GM12878 (cell line): ENCODE results near the gene SLC2A5. TPM values are rescaled to one million over a fixed set of nuclear protein-coding genes. Genes with fewer than 3 reads are reported as not detected.

ENCODE experiments used
- CBX5 ChIP-seq: sonication (generic); IDR thresholded peaks from 2 replicates; pipeline ENCODE4 v1.6.1; 2016; ENCODE audit warnings: low read depth, moderate library complexity, mild to moderate bottlenecking, inconsistent platforms
- CREB1 ChIP-seq: IDR thresholded peaks from 2 replicates; pipeline ENCODE4 v1.6.1; 2012; ENCODE audit warnings: low read depth, mild to moderate bottlenecking, inconsistent platforms
- CTCF ChIP-seq, 3 experiments: IDR thresholded peaks in 2 of 3; conservative IDR thresholded peaks in 1 of 3; 2 replicates each; pipeline ENCODE4 v1.5.1; 2011; ENCODE audit warnings: low read depth in 3 of 3, low read length in 3 of 3, mild to moderate bottlenecking in 3 of 3, control low read depth in 2 of 3, moderate library complexity in 2 of 3, inconsistent platforms in 1 of 3, mixed read lengths in 1 of 3; ENCODE audit not compliant: control insufficient read depth in 2 of 3, insufficient read depth in 1 of 3; ENCODE audit errors: extremely low read depth in 1 of 3
- E2F4 ChIP-seq: IDR thresholded peaks from 2 replicates; pipeline ENCODE4 v1.6.1; 2012; ENCODE audit warnings: low read depth, low read length, improper control_type of control experiment
- ETV6 ChIP-seq, 2 experiments: fragments of 450-650 bp in 1 of 2; IDR thresholded peaks in 1 of 2; conservative IDR thresholded peaks in 1 of 2; 2 replicates each; pipeline ENCODE4 v1.6.1; 2014; ENCODE audit warnings: antibody characterized with exemption in 1 of 2, borderline replicate concordance in 1 of 2, low read depth in 1 of 2, mild to moderate bottlenecking in 1 of 2, moderate library complexity in 1 of 2
- FOXM1 ChIP-seq: IDR thresholded peaks from 2 replicates; pipeline ENCODE4 v1.6.1; 2012; ENCODE audit warnings: low read depth, mild to moderate bottlenecking, inconsistent platforms, low read length, moderate library complexity
- GATAD2B ChIP-seq: fragments of 450-650 bp; conservative IDR thresholded peaks from 2 replicates; pipeline ENCODE4 v1.6.1; 2017; ENCODE audit warnings: low read depth, mild to moderate bottlenecking, moderate library complexity
- JUND ChIP-seq: IDR thresholded peaks from 2 replicates; pipeline ENCODE4 v1.6.1; 2012; ENCODE audit warnings: low read depth, mild to moderate bottlenecking, low read length, improper control_type of control experiment, moderate library complexity
- MTA3 ChIP-seq: IDR thresholded peaks from 2 replicates; pipeline ENCODE4 v1.6.1; 2012; ENCODE audit warnings: low read length, inconsistent platforms, borderline replicate concordance
- NFIC ChIP-seq: IDR thresholded peaks from 2 replicates; pipeline ENCODE4 v1.6.1; 2012; ENCODE audit warnings: low read depth, mild to moderate bottlenecking, inconsistent platforms, low read length, moderate library complexity
- NR2C1 ChIP-seq: fragments of 450-650 bp; IDR thresholded peaks from 2 replicates; pipeline ENCODE4 v1.6.1; 2017; ENCODE audit warnings: antibody characterized with exemption, mild to moderate bottlenecking, moderate library complexity
- RAD51 ChIP-seq: fragments of 450-650 bp; IDR thresholded peaks from 2 replicates; pipeline ENCODE4 v1.6.1; 2016; ENCODE audit warnings: moderate library complexity, mild to moderate bottlenecking, inconsistent platforms
- RUNX3 ChIP-seq: IDR thresholded peaks from 2 replicates; pipeline ENCODE4 v1.6.1; 2012; ENCODE audit warnings: low read length, inconsistent platforms
- SIX5 ChIP-seq: IDR thresholded peaks from 2 replicates; pipeline ENCODE4 v1.6.1; 2011; ENCODE audit warnings: mild to moderate bottlenecking, low read depth, low read length, moderate library complexity; ENCODE audit not compliant: severe bottlenecking
- SMAD1 ChIP-seq: fragments of 450-650 bp; IDR thresholded peaks from 2 replicates; pipeline ENCODE4 v1.6.1; 2018; ENCODE audit warnings: mild to moderate bottlenecking, low read depth; ENCODE audit not compliant: partially characterized antibody
- STAT3 ChIP-seq: IDR thresholded peaks from 2 replicates; pipeline ENCODE4 v1.6.1; 2011; ENCODE audit warnings: low read depth, low read length, improper control_type of control experiment
- SUPT20H ChIP-seq: IDR thresholded peaks from 2 replicates; pipeline ENCODE4 v1.6.1; 2011; ENCODE audit warnings: low read depth, mild to moderate bottlenecking, low read length, moderate library complexity, borderline replicate concordance; ENCODE audit not compliant: control insufficient read depth
- TAF1 ChIP-seq: IDR thresholded peaks from 2 replicates; pipeline ENCODE4 v1.6.1; 2011; ENCODE audit warnings: mild to moderate bottlenecking, low read depth, low read length, borderline replicate concordance
- ZNF274 ChIP-seq: IDR thresholded peaks from one replicate; pipeline ENCODE4 v1.8.0; 2011; ENCODE audit not compliant: insufficient read length, insufficient read depth
- polyA plus RNA-seq, 11 experiments: library from polyadenylated mRNA; depleted of rRNA in 4 of 11; unstranded in 6 of 11; stranded (reverse) in 5 of 11; fragments of >200 nt; fragmentation: Nextera tagmentation in 4 of 11; fragmentation: Illumina TruSeq in 1 of 11; extraction: Ambion mirVana in 4 of 11; extraction: Trizol in 1 of 11; gene quantifications; 1 replicate in 1 of 11; 2 replicates in 10 of 11; pipeline versions ENCODE4 v1.2.1 to v1.2.3, GENCODE V29; 2011 to 2016; ENCODE audit warnings: inconsistent platforms in 2 of 11, missing spikeins in 2 of 11, low read depth in 1 of 11
- total RNA-seq, 4 experiments: library from RNA; depleted of rRNA in 3 of 4; stranded (reverse); fragments of >200 nt in 3 of 4; fragmentation: Illumina TruSeq in 1 of 4; extraction: Trizol in 1 of 4; gene quantifications; 2 replicates each; pipeline versions ENCODE4 v1.2.1 to v1.2.3, GENCODE V29; 2013 to 2021
- TF ChIP-seq, protein P1 (sequence below): fragments of 150-350 bp; IDR thresholded peaks from 2 replicates; pipeline ENCODE4 v1.6.1; 2014; ENCODE audit warnings: mild to moderate bottlenecking, low read depth, low read length
- TF ChIP-seq, protein P2 (sequence below): fragments of 150-350 bp; IDR thresholded peaks from 2 replicates; pipeline ENCODE4 v1.6.1; 2016; ENCODE audit warnings: low read depth, low read length

SLC2A5 gene
- total and polyA plus RNA-seq, 10 of the 15 experiments (the other 5 are each of a cell fraction or from before 2014, with no cell fraction given), result 4.5 to 76.6 (median 23.9) TPM

GRCh38 chr1:9069326-9070100, at the start of gene SLC2A5 (continued):
- TF ChIP-seq, protein P1, sequence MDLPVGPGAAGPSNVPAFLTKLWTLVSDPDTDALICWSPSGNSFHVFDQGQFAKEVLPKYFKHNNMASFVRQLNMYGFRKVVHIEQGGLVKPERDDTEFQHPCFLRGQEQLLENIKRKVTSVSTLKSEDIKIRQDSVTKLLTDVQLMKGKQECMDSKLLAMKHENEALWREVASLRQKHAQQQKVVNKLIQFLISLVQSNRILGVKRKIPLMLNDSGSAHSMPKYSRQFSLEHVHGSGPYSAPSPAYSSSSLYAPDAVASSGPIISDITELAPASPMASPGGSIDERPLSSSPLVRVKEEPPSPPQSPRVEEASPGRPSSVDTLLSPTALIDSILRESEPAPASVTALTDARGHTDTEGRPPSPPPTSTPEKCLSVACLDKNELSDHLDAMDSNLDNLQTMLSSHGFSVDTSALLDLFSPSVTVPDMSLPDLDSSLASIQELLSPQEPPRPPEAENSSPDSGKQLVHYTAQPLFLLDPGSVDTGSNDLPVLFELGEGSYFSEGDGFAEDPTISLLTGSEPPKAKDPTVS, result no peak
- TF ChIP-seq STAT3 (no peak), TAF1 (peak; percentile 64; the same call in 1 of the 2 replicates), CBX5 (0 out of 2 replicates have a peak, but pooled peaks have one; percentile 57), SMAD1 (peak; percentile 37), NFIC (peak; percentile 92), RAD51 (peak; percentile 53), CREB1 (peak; percentile 69), MTA3 (peak; percentile 97), E2F4 (no peak), GATAD2B (peak; percentile 78), JUND (no peak), FOXM1 (peak; percentile 89), CTCF (IDR thresholded peaks at IDR 0.05 in 2 of 3, conservative IDR thresholded peaks at IDR 0.05 in 1 of 3; ENCODE audit: control insufficient read depth in 2 of 3, extremely low read depth in 1 of 3, insufficient read depth in 1 of 3, low read depth in 3 of 3, low read length in 3 of 3) (peak in 1 of 3 experiments; percentile 7; a peak in 2 of 6 replicates), ZNF274 (no peak), SUPT20H (no peak), ETV6 (conservative IDR thresholded peaks at IDR 0.05 in 1 of 2, IDR thresholded peaks at IDR 0.05 in 1 of 2; ENCODE audit: borderline replicate concordance in 1 of 2, low read depth in 1 of 2) (peak in 1 of 2 experiments; percentile 59; a peak in 1 of 4 replicates), NR2C1 (no peak), RUNX3 (peak; percentile 94), SIX5 (no peak)
- TF ChIP-seq, protein P2, sequence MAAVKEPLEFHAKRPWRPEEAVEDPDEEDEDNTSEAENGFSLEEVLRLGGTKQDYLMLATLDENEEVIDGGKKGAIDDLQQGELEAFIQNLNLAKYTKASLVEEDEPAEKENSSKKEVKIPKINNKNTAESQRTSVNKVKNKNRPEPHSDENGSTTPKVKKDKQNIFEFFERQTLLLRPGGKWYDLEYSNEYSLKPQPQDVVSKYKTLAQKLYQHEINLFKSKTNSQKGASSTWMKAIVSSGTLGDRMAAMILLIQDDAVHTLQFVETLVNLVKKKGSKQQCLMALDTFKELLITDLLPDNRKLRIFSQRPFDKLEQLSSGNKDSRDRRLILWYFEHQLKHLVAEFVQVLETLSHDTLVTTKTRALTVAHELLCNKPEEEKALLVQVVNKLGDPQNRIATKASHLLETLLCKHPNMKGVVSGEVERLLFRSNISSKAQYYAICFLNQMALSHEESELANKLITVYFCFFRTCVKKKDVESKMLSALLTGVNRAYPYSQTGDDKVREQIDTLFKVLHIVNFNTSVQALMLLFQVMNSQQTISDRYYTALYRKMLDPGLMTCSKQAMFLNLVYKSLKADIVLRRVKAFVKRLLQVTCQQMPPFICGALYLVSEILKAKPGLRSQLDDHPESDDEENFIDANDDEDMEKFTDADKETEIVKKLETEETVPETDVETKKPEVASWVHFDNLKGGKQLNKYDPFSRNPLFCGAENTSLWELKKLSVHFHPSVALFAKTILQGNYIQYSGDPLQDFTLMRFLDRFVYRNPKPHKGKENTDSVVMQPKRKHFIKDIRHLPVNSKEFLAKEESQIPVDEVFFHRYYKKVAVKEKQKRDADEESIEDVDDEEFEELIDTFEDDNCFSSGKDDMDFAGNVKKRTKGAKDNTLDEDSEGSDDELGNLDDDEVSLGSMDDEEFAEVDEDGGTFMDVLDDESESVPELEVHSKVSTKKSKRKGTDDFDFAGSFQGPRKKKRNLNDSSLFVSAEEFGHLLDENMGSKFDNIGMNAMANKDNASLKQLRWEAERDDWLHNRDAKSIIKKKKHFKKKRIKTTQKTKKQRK, result no peak
